ENCODE data around the gene FREY1.
A peak's percentile ranks its signal among the peaks of the same experiment; 100 is the strongest.

GRCh38 chr11:45859661-45860140 is 47.4 kb downstream of the FREY1 start:
- TF ChIP-seq POLR2AphosphoS5 (IDR thresholded peaks at IDR 0.05; ENCODE audit: insufficient read depth in 1 of 2, low read depth in 1 of 2) (peak; percentile 95 to 98), CTCF (IDR thresholded peaks at IDR 0.05) (no peak), POLR2A (IDR thresholded peaks at IDR 0.05) (no peak)
